Naive thymus-derived CD4-positive, alpha-beta T cell (primary cell): ENCODE data around the gene UPF2. TPM values are rescaled to one million over a fixed set of nuclear protein-coding genes. Genes with fewer than 3 reads are reported as not detected.

Source experiments
- ATAC-seq: fragments of 150-1000 bp; cut with Tn5 transposase; 2 replicates; pipeline ENCODE4 v1.10.0; 2021; ENCODE audit warnings: mild to moderate bottlenecking, moderate library complexity
- CTCF ChIA-PET: fragments of 350-600 bp; sonication (Branson Sonifier 250); formaldehyde crosslinking; loops from one replicate; lab custom pipeline; 2021; ENCODE audit warnings: antibody characterized with exemption; lab: Charles Lee
- POLR2A ChIA-PET: fragments of 350-600 bp; sonication (Branson Sonifier 250); formaldehyde crosslinking; loops from one replicate; lab custom pipeline; 2021; ENCODE audit warnings: antibody characterized with exemption, inconsistent platforms; lab: Charles Lee
- DNase-seq, 9 donors: peaks; one replicate each; pipeline versions ENCODE4 v3.0.0 to v3.0.0-alpha.2; 2020 to 2022; ENCODE audit warnings: mixed read lengths in 1 of 9
- H3K27ac ChIP-seq: one replicate; pipeline ENCODE4 v1.7.0; 2013; ENCODE audit warnings: mild to moderate bottlenecking, low read depth, low read length, moderate library complexity
- H3K27me3 ChIP-seq, 2 donors: one replicate each; pipeline ENCODE4 v1.7.0; 2013; ENCODE audit warnings: low read length in 2 of 2, mild to moderate bottlenecking in 2 of 2, moderate library complexity in 2 of 2; ENCODE audit not compliant: control insufficient read depth in 2 of 2, insufficient read depth in 2 of 2
- H3K36me3 ChIP-seq, 3 experiments: 1 replicate in 2 of 3; 2 replicates in 1 of 3; pipeline ENCODE4 v1.7.0; 2013; ENCODE audit warnings: low read length in 3 of 3, mild to moderate bottlenecking in 3 of 3, moderate library complexity in 1 of 3; ENCODE audit not compliant: insufficient read depth in 3 of 3, control insufficient read depth in 2 of 3
- H3K4me1 ChIP-seq, 2 donors: one replicate each; pipeline ENCODE4 v1.7.0; 2013; ENCODE audit warnings: low read length in 2 of 2, mild to moderate bottlenecking in 2 of 2, moderate library complexity in 1 of 2; ENCODE audit not compliant: control insufficient read depth in 2 of 2, insufficient read depth in 2 of 2
- H3K4me3 ChIP-seq: 2 replicates; pipeline ENCODE4 v1.7.0; 2013; ENCODE audit warnings: mild to moderate bottlenecking, low read length
- H3K9me3 ChIP-seq, 3 experiments: 1 replicate in 2 of 3; 2 replicates in 1 of 3; pipeline ENCODE4 v1.7.0; 2013; ENCODE audit warnings: low read length in 3 of 3; ENCODE audit not compliant: control insufficient read depth in 2 of 3
- H3K27ac Mint-ChIP-seq, 9 donors: one replicate each; pipeline ENCODE4 v1.8.0; 2020 to 2022; ENCODE audit warnings: mixed read lengths in 9 of 9, mild to moderate bottlenecking in 8 of 9, moderate library complexity in 5 of 9, inconsistent platforms in 2 of 9
- H3K27me3 Mint-ChIP-seq, 5 donors: one replicate each; pipeline ENCODE4 v1.8.0; 2021 to 2022; ENCODE audit warnings: mixed read lengths in 5 of 5, mild to moderate bottlenecking in 1 of 5
- H3K36me3 Mint-ChIP-seq, 5 donors: one replicate each; pipeline ENCODE4 v1.8.0; 2020 to 2022; ENCODE audit warnings: mixed read lengths in 5 of 5, mild to moderate bottlenecking in 3 of 5, inconsistent platforms in 1 of 5
- H3K4me1 Mint-ChIP-seq, 7 donors: one replicate each; pipeline ENCODE4 v1.8.0; 2020 to 2022; ENCODE audit warnings: mixed read lengths in 7 of 7, mild to moderate bottlenecking in 3 of 7, inconsistent platforms in 1 of 7
- H3K4me3 Mint-ChIP-seq, 10 donors: one replicate each; pipeline ENCODE4 v1.8.0; 2020 to 2022; ENCODE audit warnings: mild to moderate bottlenecking in 10 of 10, mixed read lengths in 10 of 10, moderate library complexity in 6 of 10, inconsistent platforms in 2 of 10
- H3K9me3 Mint-ChIP-seq, 11 donors: one replicate each; pipeline ENCODE4 v1.8.0; 2020 to 2022; ENCODE audit warnings: mixed read lengths in 11 of 11, mild to moderate bottlenecking in 4 of 11, inconsistent platforms in 1 of 11, moderate library complexity in 1 of 11
- intact Hi-C, 2 donors: fragments of 100-400 bp; cut with micrococcal nuclease; formaldehyde crosslinking; loops; one replicate each; pipeline ENCODE4 v1.15.1; 2023
- polyA plus RNA-seq, 2 donors: library from polyadenylated mRNA; unstranded; fragments of 300-500 nt; fragmentation: Illumina TruSeq; gene quantifications; one replicate each; pipeline ENCODE4 v1.2.3, GENCODE V29; 2021
- total RNA-seq, 6 experiments: library from RNA in 5 of 6; stranded (reverse) in 5 of 6; gene quantifications; 1 replicate in 5 of 6; 2 replicates in 1 of 6; pipeline ENCODE4 v1.2.3 and lab custom pipeline; 2021 to 2026

UPF2 gene, protein sequence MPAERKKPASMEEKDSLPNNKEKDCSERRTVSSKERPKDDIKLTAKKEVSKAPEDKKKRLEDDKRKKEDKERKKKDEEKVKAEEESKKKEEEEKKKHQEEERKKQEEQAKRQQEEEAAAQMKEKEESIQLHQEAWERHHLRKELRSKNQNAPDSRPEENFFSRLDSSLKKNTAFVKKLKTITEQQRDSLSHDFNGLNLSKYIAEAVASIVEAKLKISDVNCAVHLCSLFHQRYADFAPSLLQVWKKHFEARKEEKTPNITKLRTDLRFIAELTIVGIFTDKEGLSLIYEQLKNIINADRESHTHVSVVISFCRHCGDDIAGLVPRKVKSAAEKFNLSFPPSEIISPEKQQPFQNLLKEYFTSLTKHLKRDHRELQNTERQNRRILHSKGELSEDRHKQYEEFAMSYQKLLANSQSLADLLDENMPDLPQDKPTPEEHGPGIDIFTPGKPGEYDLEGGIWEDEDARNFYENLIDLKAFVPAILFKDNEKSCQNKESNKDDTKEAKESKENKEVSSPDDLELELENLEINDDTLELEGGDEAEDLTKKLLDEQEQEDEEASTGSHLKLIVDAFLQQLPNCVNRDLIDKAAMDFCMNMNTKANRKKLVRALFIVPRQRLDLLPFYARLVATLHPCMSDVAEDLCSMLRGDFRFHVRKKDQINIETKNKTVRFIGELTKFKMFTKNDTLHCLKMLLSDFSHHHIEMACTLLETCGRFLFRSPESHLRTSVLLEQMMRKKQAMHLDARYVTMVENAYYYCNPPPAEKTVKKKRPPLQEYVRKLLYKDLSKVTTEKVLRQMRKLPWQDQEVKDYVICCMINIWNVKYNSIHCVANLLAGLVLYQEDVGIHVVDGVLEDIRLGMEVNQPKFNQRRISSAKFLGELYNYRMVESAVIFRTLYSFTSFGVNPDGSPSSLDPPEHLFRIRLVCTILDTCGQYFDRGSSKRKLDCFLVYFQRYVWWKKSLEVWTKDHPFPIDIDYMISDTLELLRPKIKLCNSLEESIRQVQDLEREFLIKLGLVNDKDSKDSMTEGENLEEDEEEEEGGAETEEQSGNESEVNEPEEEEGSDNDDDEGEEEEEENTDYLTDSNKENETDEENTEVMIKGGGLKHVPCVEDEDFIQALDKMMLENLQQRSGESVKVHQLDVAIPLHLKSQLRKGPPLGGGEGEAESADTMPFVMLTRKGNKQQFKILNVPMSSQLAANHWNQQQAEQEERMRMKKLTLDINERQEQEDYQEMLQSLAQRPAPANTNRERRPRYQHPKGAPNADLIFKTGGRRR
- total RNA-seq: 10 to 100 TPM; 27.2 to 40.5 (median 36.3) TPM
- polyA plus RNA-seq: 10 to 100 TPM in 1 of 2 donors, 1 to 10 TPM in 1; 9.0 to 10.6 TPM
- total RNA-seq (lab: John Stamatoyannopoulos, UW): 104 reads per million, percentile 85 among the genes with 10 or more reads in this experiment

DNA sequence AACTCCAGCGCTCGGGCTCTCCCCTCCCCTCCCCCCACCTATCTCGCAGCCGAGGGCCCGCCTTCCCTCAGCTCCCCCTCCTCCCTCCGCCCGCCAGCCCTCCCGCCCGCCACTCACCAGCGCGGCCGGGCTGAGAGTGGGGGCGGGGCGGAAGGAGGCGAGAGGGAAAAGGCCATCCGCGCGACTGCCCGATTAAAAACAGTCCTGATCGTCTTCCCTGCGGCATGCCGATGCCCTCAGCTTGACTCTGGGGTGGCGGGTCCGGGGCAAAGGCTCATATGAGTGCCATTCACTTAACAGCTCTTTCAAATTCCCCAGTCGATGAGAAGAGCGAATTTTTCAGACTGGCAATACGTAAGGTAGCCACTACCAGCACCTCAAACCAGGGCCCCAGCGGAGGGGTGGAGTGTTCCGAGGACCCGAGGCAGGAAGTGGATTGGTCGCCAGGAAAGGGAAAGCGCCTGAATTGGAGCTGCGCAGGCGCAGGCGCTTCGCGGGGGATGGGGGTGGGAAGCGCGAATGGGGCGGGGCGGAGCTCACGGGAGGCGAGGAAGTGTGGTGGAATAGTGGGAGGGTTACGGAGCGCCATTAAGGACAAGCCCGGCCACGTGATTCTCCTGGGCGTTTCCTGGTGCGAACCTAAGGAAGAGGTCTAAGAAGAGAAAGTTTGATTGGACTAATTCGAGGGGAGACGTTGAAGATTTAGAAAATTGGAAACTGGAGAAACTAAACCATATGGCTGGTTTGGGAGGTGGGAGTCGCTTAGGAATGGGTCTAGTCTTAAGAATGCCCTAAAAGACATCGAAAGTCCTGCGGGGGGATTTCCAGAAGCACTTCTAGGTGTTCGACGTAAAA lies at the start of gene UPF2:
Gene UPF2, minus strand, starts transcription at position 13 of the 855 bp plus-strand sequence. CDS start 7,386 bp downstream, outside the sequence.
- Histone ChIP-seq H3K27ac (peak within 1 kb of the TSS; percentile 92), H3K4me3 (peak within 1 kb of the TSS; percentile 83), H3K9me3 (no peaks in the 10 kb centered on the region), H3K36me3 (peaks cover 0 to 8% (median 0%) of the 10 kb centered on the region in 3 experiments), H3K4me1 (peaks cover 10 to 16% of the 10 kb centered on the region in 2 donors), H3K27me3 (no peaks in the 10 kb centered on the region)
- DNase-seq (peak; percentile 95 to 98 (median 97)), ATAC-seq (peak; percentile 93)
- Mint-ChIP-seq H3K4me3 (peak within 1 kb of the TSS; percentile 87 to 100 (median 95)), H3K36me3 (peaks cover 0 to 4% (median 0%) of the 10 kb centered on the region in 5 donors), H3K27me3 (peaks cover 0 to 3% (median 0%) of the 10 kb centered on the region in 5 donors), H3K4me1 (peaks cover 13 to 47% (median 40%) of the 10 kb centered on the region in 7 donors), H3K27ac (peak within 1 kb of the TSS; percentile 98 to 100 (median 99)), H3K9me3 (peaks cover 0 to 2% (median 0%) of the 10 kb centered on the region in 11 donors)
- ChIA-PET POLR2A (interaction anchor here (0.6 to 2.1 kb wide), 11 partner anchors 10 to 152 kb away, joined by 3 to 16 read pairs (median 3); partner anchors contain the start of genes CDC123, DHTKD1 and NUDT5), CTCF (interaction anchor here (0.6 to 1.3 kb wide), 2 partner anchors 25 to 153 kb away, joined by 3 read pairs; partner anchors contain the start of genes CDC123, DHTKD1 and NUDT5)
- intact Hi-C loops: loop anchor here (1.0 to 10.0 kb wide), 11 partner anchors 25 to 1262 kb away; partner anchors contain the start of genes CAMK1D (in 2 of the 2), DHTKD1 (in 2 of the 2), NUDT5 (in 2 of the 2) and SEC61A2 (in 2 of the 2)

DNA sequence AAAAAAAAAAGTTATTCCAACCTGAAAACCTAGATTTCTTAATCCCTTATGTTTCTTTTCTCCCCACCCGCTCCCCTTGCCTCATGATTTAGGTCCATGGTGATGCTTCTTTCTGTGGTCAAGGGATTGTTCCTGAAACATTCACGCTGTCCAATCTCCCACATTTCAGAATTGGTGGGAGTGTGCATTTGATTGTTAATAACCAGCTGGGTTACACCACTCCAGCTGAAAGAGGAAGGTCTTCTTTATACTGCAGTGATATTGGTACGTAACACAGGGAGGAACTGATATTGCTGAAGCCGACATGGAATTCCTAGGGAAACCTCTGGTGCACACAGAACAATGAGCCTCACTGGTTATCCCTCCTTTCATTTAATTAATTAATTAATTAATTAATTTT lies 48.8 kb upstream of the UPF2 start:
- ChIA-PET POLR2A (interaction anchor here (0.6 kb wide), 2 partner anchors 9 to 372 kb away, joined by 3 to 5 read pairs; no protein-coding TSS in a partner anchor), CTCF (no interaction called here)
- no peaks in the 10 kb centered on the region for H3K4me1 ChIP-seq
- H3K9me3 ChIP-seq: no peaks in the 10 kb centered on the region
- H3K4me3 ChIP-seq: no peak overlapping the region
- no peak overlapping the region for H3K27ac ChIP-seq
- peaks cover 0 to 66% (median 32%) of the 10 kb centered on the region in 5 donors for H3K36me3 Mint-ChIP-seq
- H3K27me3 ChIP-seq: no peaks in the 10 kb centered on the region
- DNase-seq (no peak), ATAC-seq (no peak)
- no peaks in the 10 kb centered on the region for H3K27me3 Mint-ChIP-seq
- intact Hi-C loops: no loop called here
- peak overlapping the region in 1 of 9 donors; percentile 77 for H3K27ac Mint-ChIP-seq
- peaks cover 0 to 5% (median 0%) of the 10 kb centered on the region in 7 donors for H3K4me1 Mint-ChIP-seq
- peaks cover 0 to 55% (median 0%) of the 10 kb centered on the region in 3 experiments for H3K36me3 ChIP-seq
- no peaks in the 10 kb centered on the region for H3K9me3 Mint-ChIP-seq
- H3K4me3 Mint-ChIP-seq: no peak overlapping the region

DNA sequence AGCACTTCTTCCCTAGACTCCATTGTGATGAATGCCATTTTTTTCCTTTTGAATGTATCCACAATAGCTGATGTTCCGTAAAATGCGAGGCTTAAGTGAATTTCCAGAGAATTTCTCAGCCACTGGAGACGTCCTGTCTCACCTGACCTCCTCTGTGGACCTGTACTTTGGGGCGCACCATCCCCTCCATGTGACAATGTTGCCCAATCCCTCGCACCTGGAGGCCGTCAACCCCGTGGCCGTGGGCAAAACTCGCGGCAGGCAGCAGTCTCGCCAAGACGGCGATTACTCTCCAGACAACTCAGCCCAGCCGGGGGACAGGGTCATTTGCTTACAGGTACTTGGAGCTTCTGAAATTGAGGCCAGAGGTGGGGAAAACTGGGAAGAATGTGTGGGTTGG lies 46.3 kb upstream of the UPF2 start:
- CTCF ChIA-PET: no interaction called here
- H3K36me3 Mint-ChIP-seq: peaks cover 0 to 66% (median 35%) of the 10 kb centered on the region in 5 donors

DNA sequence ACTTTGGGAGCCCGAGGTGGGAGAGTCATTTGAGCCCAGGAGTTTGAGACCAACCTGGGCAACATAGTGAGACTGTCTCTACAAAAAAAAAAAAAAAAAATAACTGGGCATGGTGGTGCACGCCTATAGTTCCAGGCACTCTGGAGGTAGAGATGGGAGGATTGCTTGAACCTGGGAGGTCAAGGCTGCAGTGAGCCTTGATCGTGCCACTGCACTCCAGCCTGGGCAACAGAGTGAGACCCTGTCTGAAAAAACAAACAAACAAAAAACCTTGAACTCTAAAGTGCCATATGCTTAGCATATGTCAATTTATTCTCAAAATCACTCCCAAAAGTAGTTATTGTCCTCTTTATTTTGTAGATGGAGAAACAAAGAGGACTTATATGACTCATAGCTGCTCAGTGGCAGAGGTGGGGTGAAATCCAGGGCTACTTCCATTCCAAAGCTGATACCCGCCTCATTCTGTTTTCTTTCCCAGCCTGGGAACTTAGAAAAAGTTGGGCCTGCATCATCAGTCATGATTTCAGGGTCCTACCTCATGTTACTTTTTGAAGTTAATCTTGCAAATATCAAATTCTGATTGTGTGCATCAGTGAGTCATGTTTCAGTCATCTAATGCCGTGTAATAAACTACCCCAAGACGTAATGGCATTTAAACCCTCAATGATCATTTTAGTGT lies 39.4 kb upstream of the UPF2 start:
- Histone ChIP-seq H3K27me3 (no peaks in the 10 kb centered on the region), H3K4me1 (no peaks in the 10 kb centered on the region), H3K4me3 (no peak overlapping the region), H3K36me3 (peaks cover 0 to 19% (median 0%) of the 10 kb centered on the region in 3 experiments), H3K9me3 (no peaks in the 10 kb centered on the region), H3K27ac (no peak overlapping the region)
- peaks cover 0 to 40% (median 16%) of the 10 kb centered on the region in 5 donors for H3K36me3 Mint-ChIP-seq
- ATAC-seq (no peak), DNase-seq (no peak)
- H3K9me3 Mint-ChIP-seq: no peaks in the 10 kb centered on the region
- H3K27me3 Mint-ChIP-seq: no peaks in the 10 kb centered on the region
- CTCF ChIA-PET: no interaction called here
- intact Hi-C loops: no loop called here
- H3K4me3 Mint-ChIP-seq: no peak overlapping the region
- POLR2A ChIA-PET: interaction anchor here (0.6 kb wide), 1 partner anchor 9 kb away, joined by 5 read pairs; no protein-coding TSS in a partner anchor
- H3K27ac Mint-ChIP-seq: no peak overlapping the region
- H3K4me1 Mint-ChIP-seq: peaks cover 0 to 6% (median 0%) of the 10 kb centered on the region in 7 donors

More for the DNA sequence above, 46.3 kb upstream of the UPF2 start:
- Mint-ChIP-seq H3K27me3 (no peaks in the 10 kb centered on the region), H3K9me3 (no peaks in the 10 kb centered on the region), H3K4me1 (peaks cover 0 to 5% (median 0%) of the 10 kb centered on the region in 7 donors), H3K4me3 (no peak overlapping the region), H3K27ac (no peak overlapping the region)
- DNase-seq (no peak), ATAC-seq (no peak)
- peaks cover 0 to 54% (median 0%) of the 10 kb centered on the region in 3 experiments for H3K36me3 ChIP-seq
- intact Hi-C loops: no loop called here
- POLR2A ChIA-PET: interaction anchor here (0.6 kb wide), 1 partner anchor 146 kb away, joined by 4 read pairs; no protein-coding TSS in a partner anchor
- H3K27me3 ChIP-seq: no peaks in the 10 kb centered on the region
- no peaks in the 10 kb centered on the region for H3K4me1 ChIP-seq
- no peaks in the 10 kb centered on the region for H3K9me3 ChIP-seq
- H3K4me3 ChIP-seq: no peak overlapping the region
- no peak overlapping the region for H3K27ac ChIP-seq

DNA sequence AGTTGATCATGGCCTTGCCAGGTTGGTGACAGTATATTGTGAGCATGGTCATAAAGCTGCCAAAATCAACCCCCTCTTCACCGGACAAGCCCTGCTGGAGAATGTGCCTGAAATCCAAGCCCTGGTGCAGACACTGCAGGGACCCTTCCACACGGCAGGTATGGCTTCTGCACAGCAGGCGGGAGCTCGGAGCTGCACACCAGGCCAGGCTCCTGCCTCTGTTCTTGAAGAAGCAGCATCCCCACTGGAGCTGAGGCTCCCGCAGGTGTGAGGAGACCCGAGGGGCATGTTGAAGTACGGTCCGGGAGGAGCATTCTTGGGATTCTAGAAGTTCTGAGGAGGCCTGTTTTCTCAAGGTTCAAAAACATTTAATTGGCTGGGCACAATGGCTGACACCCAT lies 38.9 kb upstream of the UPF2 start:
- H3K4me1 ChIP-seq: no peaks in the 10 kb centered on the region
- Mint-ChIP-seq H3K4me1 (peaks cover 0 to 6% (median 0%) of the 10 kb centered on the region in 7 donors), H3K4me3 (no peak overlapping the region), H3K27me3 (no peaks in the 10 kb centered on the region), H3K36me3 (peaks cover 0 to 34% (median 16%) of the 10 kb centered on the region in 5 donors), H3K9me3 (no peaks in the 10 kb centered on the region), H3K27ac (no peak overlapping the region)
- intact Hi-C loops: no loop called here
- ATAC-seq (no peak), DNase-seq (no peak)
- no peaks in the 10 kb centered on the region for H3K9me3 ChIP-seq
- no peak overlapping the region for H3K27ac ChIP-seq
- no peak overlapping the region for H3K4me3 ChIP-seq
- ChIA-PET CTCF (no interaction called here), POLR2A (no interaction called here)
- H3K27me3 ChIP-seq: no peaks in the 10 kb centered on the region
- H3K36me3 ChIP-seq: peaks cover 0 to 13% (median 0%) of the 10 kb centered on the region in 3 experiments
